Measurements from ENCODE around the gene PLA2G3. TPM values are rescaled to one million over a fixed set of nuclear protein-coding genes. Genes with fewer than 3 reads are reported as not detected.
A peak's percentile ranks its signal among the peaks of the same experiment; 100 is the strongest.
"Not testable (repeated sequence)": the region's sequence is repeated elsewhere in the genome, so short reads cannot be mapped to it uniquely, and the experiment has no call there.

The PLA2G3 gene
- total RNA-seq, 1 donor from 2014 or later, result not detected

- no peak for DNase-seq (ENCODE audit: low spot score)
Observed at GRCh38 chr22:31099841-31100761, 40.2 kb downstream of the PLA2G3 start.

DNA sequence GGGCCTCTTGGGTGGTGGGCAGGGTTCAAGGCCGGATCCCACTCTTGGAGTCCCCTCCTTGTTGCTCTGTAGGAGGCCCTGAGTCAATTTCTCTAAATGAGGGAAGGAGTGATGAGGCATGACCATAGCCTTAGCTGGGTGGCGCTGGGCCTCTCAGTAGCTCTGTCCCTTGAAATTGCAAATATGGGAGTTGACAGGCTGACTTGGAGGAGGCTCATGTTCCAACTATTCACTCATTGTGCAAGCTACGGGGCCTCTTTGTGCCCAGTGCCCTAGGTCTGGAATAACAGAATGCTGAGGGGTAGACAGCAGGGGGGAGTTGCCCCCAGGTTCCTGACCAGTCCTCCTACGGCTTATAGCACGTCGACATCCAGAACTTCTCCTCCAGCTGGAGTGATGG, 40.9 kb downstream of the PLA2G3 start:
- DNase-seq (ENCODE audit: low spot score), result no peak

DNA sequence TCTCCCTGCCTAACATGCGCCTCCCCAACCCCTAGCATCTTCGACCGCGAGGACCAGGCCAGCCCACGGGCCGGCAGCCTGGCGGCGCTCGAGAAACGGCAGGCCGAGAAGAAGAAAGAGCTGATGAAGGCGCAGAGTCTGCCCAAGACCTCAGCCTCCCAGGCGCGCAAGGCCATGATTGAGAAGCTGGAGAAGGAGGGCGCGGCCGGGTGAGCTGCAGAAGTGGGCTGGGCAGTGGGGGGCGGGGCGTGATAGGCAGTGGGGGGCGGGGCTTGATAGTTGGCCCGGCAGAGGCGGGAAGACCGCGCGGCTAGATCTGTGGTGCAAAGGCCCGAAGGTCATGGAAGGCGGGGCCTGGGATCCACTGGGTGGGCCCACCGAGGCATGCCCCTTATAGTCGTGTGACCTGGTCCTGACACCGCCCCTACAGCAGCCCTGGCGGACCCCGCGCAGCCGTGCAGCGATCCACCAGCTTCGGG, 41.6 kb downstream of the PLA2G3 start:
- peak; percentile 53 for DNase-seq (ENCODE audit: low spot score)

DNA sequence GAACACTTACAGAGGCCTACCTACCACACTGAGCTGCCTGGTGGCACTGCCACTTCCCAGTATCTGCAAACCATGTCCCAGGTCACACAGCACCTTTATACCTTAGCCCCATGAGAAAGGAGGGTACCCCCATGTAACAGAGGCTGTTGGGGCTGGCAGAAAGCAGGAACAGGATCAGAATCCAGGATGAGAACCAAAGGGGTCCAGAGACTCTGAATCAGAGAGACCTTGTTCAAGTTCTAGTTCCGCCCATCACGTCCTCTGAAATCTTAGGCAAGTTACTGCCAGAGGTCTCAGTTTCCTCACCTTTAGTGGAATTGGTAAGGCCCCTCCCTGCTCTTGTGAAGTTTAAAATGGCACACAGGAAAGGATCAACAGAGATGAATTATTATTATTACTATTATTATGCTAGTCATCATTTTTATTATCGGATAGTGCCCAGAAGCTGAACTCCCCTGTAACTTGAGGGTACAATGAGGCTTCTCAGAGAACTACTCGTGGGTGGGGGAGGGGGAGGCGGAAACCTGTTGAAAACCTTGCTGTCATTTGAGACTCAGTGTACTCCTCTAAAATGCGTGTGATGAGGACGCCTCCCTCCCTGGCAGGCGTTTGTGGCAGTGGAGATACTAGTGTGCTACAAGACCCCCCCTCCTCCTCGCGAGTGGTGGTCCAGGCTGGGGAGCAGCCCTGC, 42.2 kb downstream of the PLA2G3 start:
- no peak for DNase-seq (ENCODE audit: low spot score)

GRCh38 chr22:31097539-31097938, 42.8 kb downstream of the PLA2G3 start:
- DNase-seq (ENCODE audit: low spot score), result not testable (repeated sequence)

GRCh38 chr22:31096657-31097279, 43.5 kb downstream of the PLA2G3 start:
- DNase-seq (ENCODE audit: low spot score), result peak; percentile 43

DNA sequence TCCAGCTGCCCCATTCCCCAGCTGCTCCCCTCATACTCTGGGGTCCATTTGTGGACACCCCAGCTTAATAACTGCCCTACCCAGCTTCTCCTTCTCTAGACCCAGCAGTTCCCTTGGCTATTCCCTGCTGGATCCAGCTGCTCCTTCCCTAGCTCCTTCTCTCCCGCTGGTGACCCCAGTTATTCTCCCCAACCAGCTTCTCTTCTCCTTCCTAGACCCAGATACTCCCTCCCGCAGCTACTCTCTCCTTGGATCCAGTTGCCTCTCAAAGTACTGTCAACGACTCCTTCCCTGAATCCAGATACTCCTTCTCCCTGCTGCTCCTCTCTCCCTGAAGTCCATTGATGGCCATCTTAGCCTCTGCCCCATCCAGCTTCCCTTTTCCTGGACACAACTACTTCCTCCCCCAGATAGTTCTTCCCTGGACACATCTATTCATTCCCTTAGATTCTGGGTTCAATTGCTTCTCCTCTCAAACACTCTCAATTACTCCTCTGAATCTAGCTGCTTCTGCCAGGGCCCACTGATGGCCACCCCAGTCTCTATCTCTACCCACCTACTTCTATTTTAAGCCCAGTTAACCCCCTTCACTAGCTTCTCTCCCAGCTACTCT, 44.6 kb downstream of the PLA2G3 start:
- no peak for DNase-seq (ENCODE audit: low spot score)

GRCh38 chr22:31094741-31095140, 45.6 kb downstream of the PLA2G3 start:
- no peak for DNase-seq (ENCODE audit: low spot score)

GRCh38 chr22:31094021-31094551, 46.2 kb downstream of the PLA2G3 start:
- peak; percentile 52 for DNase-seq (ENCODE audit: low spot score)

DNA sequence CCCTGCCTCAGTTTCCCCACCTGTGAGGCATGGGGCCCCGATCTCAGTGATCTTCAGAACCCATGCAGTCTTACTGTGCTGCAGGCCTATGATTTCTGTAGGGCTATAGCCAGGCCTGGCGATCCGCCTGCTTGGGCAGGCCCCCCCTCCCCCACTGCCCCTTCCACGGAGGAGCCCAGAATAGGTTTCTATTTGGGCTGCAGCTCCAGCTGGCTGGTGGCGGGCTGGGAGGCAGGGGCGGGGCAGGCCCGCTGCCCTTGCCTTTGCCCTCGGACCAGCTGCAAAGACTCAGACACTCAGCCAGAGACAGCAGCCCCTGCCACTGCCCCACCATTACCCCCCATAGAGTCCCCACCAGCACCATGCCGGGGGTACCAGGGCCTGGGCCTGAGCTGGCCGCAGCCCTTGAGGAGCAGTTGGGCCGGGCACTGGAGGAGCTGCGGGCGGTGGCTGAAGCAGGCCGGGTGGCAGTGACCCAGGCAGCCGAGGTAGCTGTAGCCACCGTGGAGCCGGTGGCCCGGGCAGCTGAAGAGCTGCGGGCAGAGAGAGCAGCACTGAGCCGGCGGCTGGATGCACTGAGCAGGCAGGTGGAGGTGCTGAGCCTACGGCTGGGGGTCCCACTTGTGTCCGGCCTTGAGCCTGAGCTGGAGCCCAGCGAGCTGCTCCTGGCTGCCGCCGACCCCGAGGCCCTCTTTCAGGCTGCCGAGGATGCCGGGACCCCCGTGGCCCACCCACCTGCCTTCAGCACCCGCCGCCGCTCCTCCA, 47.0 kb downstream of the PLA2G3 start:
- DNase-seq (ENCODE audit: low spot score), result peak; percentile 76

DNA sequence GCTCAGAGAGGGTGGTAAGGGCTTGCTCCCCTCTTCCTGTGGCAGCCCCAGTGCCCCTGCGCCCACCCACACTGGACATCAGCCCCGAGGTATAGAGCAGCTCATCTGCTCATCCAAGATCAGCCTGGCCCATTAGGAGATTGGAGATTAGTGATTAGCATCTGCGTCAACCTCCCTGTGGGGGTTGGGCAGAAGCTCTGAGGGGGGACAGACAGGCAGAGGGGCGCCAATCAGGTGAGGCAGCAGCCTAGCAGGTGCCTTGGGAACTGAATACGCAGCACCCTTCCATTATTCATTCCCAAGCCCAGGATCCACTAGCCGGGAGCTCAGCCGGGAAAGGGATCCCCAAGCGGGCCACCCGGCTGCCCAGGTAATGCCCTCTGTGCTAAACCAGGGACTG, 48.1 kb downstream of the PLA2G3 start:
- DNase-seq (ENCODE audit: low spot score), result no peak

GRCh38 chr22:31091106-31091975, 49.0 kb downstream of the PLA2G3 start:
- peak; percentile 72 for DNase-seq (ENCODE audit: low spot score)

DNA sequence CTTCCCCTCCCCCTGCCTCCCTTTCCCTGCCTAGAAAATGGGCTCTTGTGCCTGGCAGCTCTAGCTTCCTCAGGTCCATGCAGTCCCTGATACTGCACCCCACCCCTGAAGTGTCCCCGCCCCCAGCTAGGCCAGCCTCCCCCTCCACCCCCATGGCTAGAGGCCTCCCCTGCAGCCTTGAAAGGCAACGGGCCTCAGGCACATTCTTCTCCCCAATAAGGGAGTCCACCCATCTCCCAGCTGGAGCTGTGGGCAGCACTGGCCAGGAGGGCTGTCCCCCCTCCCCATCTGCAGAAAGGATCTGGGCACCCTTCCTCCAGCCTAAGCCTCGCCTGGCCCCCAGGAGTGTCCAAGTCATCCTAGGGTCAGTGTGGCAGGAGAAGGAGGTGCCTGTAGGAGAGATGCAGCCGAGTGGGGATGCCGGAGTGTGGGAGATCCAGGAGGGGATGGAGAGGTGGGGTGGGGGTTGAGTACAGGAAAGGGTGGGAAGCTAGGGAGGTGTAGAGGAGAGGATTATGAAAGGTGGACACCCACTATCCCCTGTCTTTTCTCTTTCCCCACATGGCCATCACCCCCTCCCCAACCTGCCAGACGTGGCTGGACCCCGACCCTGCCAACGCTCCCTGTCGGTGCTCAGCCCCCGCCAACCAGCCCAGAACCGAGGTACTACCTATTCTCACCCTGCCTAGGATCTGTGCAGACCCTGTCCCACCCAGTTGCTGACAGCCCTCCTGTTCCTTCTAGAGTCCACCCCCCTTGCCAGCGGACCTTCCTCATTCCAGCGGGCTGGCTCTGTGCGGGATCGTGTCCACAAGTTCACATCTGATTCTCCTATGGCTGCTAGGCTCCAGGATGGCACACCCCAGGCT, 49.9 kb downstream of the PLA2G3 start:
- DNase-seq (ENCODE audit: low spot score), result peak; percentile 78

DNA sequence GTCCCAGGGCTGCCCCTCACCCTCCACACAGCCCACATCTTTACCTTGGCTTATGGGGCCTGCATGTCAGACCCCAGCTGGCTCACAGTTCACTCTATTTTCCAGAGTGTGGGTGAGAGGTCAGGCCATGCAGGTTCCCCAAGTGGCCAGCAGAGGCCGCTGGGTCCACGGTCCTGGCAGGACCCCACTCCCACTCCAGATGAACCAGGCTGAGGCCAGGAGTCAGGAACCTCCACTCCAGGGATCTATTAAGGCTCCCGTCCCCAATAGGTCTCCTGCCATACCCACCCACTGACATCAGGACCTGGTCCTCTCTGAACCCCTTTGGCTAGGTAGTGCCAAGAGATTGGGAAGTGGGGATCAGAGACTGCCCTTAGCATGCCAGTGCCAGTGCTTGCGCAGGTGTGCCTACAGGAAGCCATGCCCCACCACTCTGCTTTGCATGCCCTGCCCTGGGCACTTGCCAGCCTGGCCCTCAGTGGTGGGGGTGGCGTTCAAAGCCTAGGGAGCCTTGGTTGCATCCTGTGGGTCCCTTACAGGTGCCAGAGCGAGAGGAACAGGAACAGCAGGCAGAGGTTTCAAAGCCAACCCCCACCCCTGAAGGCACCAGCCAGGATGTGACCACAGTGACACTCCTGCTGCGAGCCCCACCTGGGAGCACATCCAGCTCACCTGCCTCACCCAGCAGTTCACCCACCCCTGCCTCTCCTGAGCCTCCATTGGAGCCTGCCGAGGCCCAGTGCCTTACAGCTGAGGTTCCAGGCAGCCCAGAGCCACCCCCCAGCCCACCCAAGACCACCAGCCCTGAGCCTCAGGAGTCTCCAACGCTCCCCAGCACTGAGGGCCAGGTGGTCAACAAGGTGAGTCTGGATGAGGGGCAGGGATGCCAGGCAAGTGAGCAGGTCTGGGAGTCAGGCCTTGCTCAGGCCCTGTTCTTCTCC, 50.9 kb downstream of the PLA2G3 start:
- peak; percentile 54 for DNase-seq (ENCODE audit: low spot score)

DNA sequence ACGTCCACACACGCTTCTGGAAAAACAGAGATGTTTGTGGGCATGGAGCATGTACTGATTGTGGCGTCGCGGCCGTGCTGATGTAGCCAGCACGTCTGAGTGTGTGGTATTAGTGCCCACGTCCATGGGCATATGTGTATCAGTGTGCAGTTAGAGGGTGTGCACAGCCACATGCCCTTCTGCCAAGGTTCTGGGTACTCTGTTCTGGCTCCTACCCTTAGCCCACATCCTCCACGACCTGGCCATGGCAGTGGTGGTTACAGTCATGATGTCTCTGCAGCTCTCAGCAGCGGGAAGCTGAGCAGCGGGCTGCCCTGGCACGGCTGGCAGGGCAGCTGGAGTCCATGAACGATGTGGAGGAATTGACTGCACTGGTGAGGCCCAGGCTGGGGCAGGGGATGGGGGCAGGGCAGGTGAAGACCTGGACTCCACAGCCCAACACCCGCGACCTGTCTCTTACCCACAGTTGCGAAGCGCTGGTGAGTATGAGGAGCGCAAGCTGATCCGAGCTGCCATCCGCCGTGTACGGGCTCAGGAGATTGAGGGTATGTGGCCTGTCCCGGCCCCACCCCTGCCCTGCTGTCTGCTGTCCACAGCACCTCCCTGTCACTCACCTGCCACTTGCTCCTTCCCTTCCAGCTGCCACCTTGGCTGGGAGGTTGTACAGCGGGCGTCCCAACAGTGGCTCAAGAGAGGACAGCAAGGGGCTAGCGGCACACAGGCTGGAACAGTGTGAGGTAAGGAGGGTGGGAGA, 51.9 kb downstream of the PLA2G3 start:
- DNase-seq (ENCODE audit: low spot score), result no peak

- no peak for DNase-seq (ENCODE audit: low spot score)
Observed at GRCh38 chr22:31087744-31088215, 52.5 kb downstream of the PLA2G3 start.
